HCT116 (cell line): ENCODE measurements around the gene ADORA1. TPM values are rescaled to one million over a fixed set of nuclear protein-coding genes. Genes with fewer than 3 reads are reported as not detected.

Source experiments
- ATAC-seq: fragments of 200-7000 bp; cut with Tn5 transposase; 2 replicates; pipeline ENCODE4 v1.9.1; 2020; ENCODE audit warnings: mild to moderate bottlenecking, moderate library complexity
- BruUV-seq: library from RNA; stranded (reverse); fragments of 400-500 nt; replicated peaks from 2 replicates; lab custom pipeline; 2021; lab: Mats Ljungman, UMichigan
- CTCF ChIA-PET: fragments of 300-600 bp; sonication (Branson Sonifier 250); formaldehyde crosslinking; loops from one replicate; lab custom pipeline; 2021; ENCODE audit warnings: antibody characterized with exemption; lab: Charles Lee
- POLR2A ChIA-PET: fragments of 300-600, 350-600 bp; sonication (Branson Sonifier 250); formaldehyde crosslinking; loops from one replicate; lab custom pipeline; 2021; ENCODE audit warnings: antibody characterized with exemption; lab: Charles Lee
- RAD21 ChIA-PET, 2 experiments: fragments of 300-600 bp; sonication (Branson Sonifier 250); formaldehyde crosslinking; loops; one replicate each; lab custom pipeline; 2023; ENCODE audit warnings: low total read pairs in 2 of 2; ENCODE audit not compliant: uncharacterized antibody in 2 of 2, unreplicated experiment in 2 of 2, low non-redundant PET in 1 of 2; lab: Charles Lee
- DNase-seq: peaks from one replicate; pipeline ENCODE4 v3.0.0-alpha.2; 2010; ENCODE audit warnings: low read depth, low spot score
- H2AFZ ChIP-seq: fragments of 200-600 bp; shearing (Covaris generic), sonication (generic); 2 replicates; pipeline ENCODE4 v1.6.1; 2017; ENCODE audit warnings: low read depth, mixed run types, mixed read lengths, antibody characterized with exemption, low read length; ENCODE audit not compliant: poor library complexity, severe bottlenecking
- H3K27ac ChIP-seq: 2 replicates; pipeline ENCODE4 v1.5.1; 2012; ENCODE audit warnings: low read depth, low read length
- H3K27me3 ChIP-seq: fragments of 200-600 bp; sonication (generic); 2 replicates; pipeline ENCODE4 v1.6.1; 2016; ENCODE audit warnings: mixed run types, low read length, mixed read lengths; ENCODE audit not compliant: insufficient read depth
- H3K36me3 ChIP-seq, 2 experiments: fragments of 200-500 bp in 1 of 2; fragments of 200-600 bp in 1 of 2; sonication (Bioruptor generic) in 1 of 2; sonication (generic) in 1 of 2; 2 replicates each; pipeline versions ENCODE4 v1.5.1 to v1.6.1; 2014 to 2016; ENCODE audit warnings: low read length in 2 of 2, inconsistent platforms in 1 of 2, mixed read lengths in 1 of 2, mixed run types in 1 of 2; ENCODE audit not compliant: insufficient read depth in 2 of 2, control insufficient read depth in 1 of 2
- H3K4me1 ChIP-seq, 2 experiments: fragments of 200-600 bp in 1 of 2; sonication (generic) in 1 of 2; 2 replicates each; pipeline versions ENCODE4 v1.5.1 to v1.6.1; 2012 to 2017; ENCODE audit warnings: low read length in 2 of 2, inconsistent platforms in 1 of 2, mild to moderate bottlenecking in 1 of 2, mixed read lengths in 1 of 2, mixed run types in 1 of 2, moderate library complexity in 1 of 2; ENCODE audit not compliant: insufficient read depth in 2 of 2, control insufficient read depth in 1 of 2
- H3K4me2 ChIP-seq: fragments of 200-600 bp; sonication (generic); 2 replicates; pipeline ENCODE4 v1.6.1; 2017; ENCODE audit warnings: mixed run types, low read length, mixed read lengths
- H3K4me3 ChIP-seq, 2 experiments: fragments of 200-600 bp in 1 of 2; sonication (generic) in 1 of 2; replicated peaks in 1 of 2; 2 replicates each; pipeline ENCODE4 v1.5.1; 2011 to 2016; ENCODE audit warnings: low read length in 2 of 2, control low read depth in 1 of 2, low read depth in 1 of 2, mild to moderate bottlenecking in 1 of 2, mixed read lengths in 1 of 2, mixed run types in 1 of 2
- H3K79me2 ChIP-seq: fragments of 200-600 bp; sonication (generic); 2 replicates; pipeline ENCODE4 v1.6.1; 2017; ENCODE audit warnings: mild to moderate bottlenecking, mixed run types, low read length, moderate library complexity, mixed read lengths; ENCODE audit not compliant: insufficient read depth
- H3K9ac ChIP-seq: fragments of 200-600 bp; sonication (generic); 2 replicates; pipeline ENCODE4 v1.6.1; 2016; ENCODE audit warnings: low read length, mixed read lengths
- H3K9me2 ChIP-seq: fragments of 200-600 bp; sonication (generic), shearing (Covaris generic); 2 replicates; pipeline ENCODE4 v1.6.1; 2017; ENCODE audit warnings: mixed run types, mild to moderate bottlenecking, moderate library complexity; ENCODE audit not compliant: insufficient read depth
- H3K9me3 ChIP-seq, 2 experiments: fragments of 200-500 bp in 1 of 2; fragments of 200-600 bp in 1 of 2; sonication (Bioruptor generic) in 1 of 2; sonication (generic) in 1 of 2; 2 replicates each; pipeline ENCODE4 v1.6.1; 2014 to 2017; ENCODE audit warnings: low read length in 2 of 2, mixed read lengths in 2 of 2, inconsistent platforms in 1 of 2, low read depth in 1 of 2, mild to moderate bottlenecking in 1 of 2, mixed run types in 1 of 2, moderate library complexity in 1 of 2; ENCODE audit not compliant: control insufficient read depth in 1 of 2, insufficient read depth in 1 of 2
- H4K20me1 ChIP-seq: fragments of 200-600 bp; sonication (generic), shearing (Covaris generic); 2 replicates; pipeline ENCODE4 v1.6.1; 2017; ENCODE audit warnings: mixed run types, mild to moderate bottlenecking, moderate library complexity; ENCODE audit not compliant: insufficient read depth
- ATF3 ChIP-seq: IDR thresholded peaks from 2 replicates; pipeline ENCODE4 v1.6.1; 2012
- CTCF ChIP-seq, 3 experiments: fragments of 200-600 bp in 1 of 3; sonication (generic) in 1 of 3; IDR thresholded peaks in 2 of 3; conservative IDR thresholded peaks in 1 of 3; 2 replicates each; pipeline ENCODE4 v1.5.1; 2012 to 2017; ENCODE audit warnings: low read depth in 2 of 3, low read length in 2 of 3, antibody characterized with exemption in 1 of 3, borderline replicate concordance in 1 of 3, control low read depth in 1 of 3, mild to moderate bottlenecking in 1 of 3, mixed read lengths in 1 of 3, mixed run types in 1 of 3, moderate library complexity in 1 of 3; ENCODE audit not compliant: insufficient read depth in 1 of 3
- EGR1 ChIP-seq: IDR thresholded peaks from 2 replicates; pipeline ENCODE4 v1.6.1; 2012; ENCODE audit warnings: low read depth
- ELF1 ChIP-seq: IDR thresholded peaks from 2 replicates; pipeline ENCODE4 v1.6.1; 2012; ENCODE audit warnings: low read depth, borderline replicate concordance
- EZH2 ChIP-seq: fragments of 200-600 bp; sonication (generic); IDR thresholded peaks from 2 replicates; pipeline ENCODE4 v1.6.1; 2017; ENCODE audit warnings: antibody characterized with exemption, mixed run types
- JUND ChIP-seq: IDR thresholded peaks from 2 replicates; pipeline ENCODE4 v1.6.1; 2012
- MAX ChIP-seq: IDR thresholded peaks from 2 replicates; pipeline ENCODE4 v1.6.1; 2012
- POLR2A ChIP-seq: IDR thresholded peaks from 2 replicates; pipeline ENCODE4 v1.7.0; 2011; ENCODE audit warnings: borderline replicate concordance; ENCODE audit not compliant: insufficient read depth, insufficient read length; ENCODE audit errors: extremely low read depth
- RAD21 ChIP-seq: IDR thresholded peaks from 2 replicates; pipeline ENCODE4 v1.6.1; 2012; ENCODE audit warnings: low read depth, mild to moderate bottlenecking
- REST ChIP-seq: IDR thresholded peaks from 2 replicates; pipeline ENCODE4 v1.6.1; 2012; ENCODE audit warnings: low read depth
- SIN3A ChIP-seq: IDR thresholded peaks from 2 replicates; pipeline ENCODE4 v1.6.1; 2012; ENCODE audit warnings: low read depth
- SRF ChIP-seq: IDR thresholded peaks from 2 replicates; pipeline ENCODE4 v1.6.1; 2012; ENCODE audit warnings: low read depth
- YY1 ChIP-seq: IDR thresholded peaks from 2 replicates; pipeline ENCODE4 v1.6.1; 2011; ENCODE audit warnings: low read length, low read depth, moderate library complexity, mild to moderate bottlenecking; ENCODE audit not compliant: insufficient replicate concordance; ENCODE audit errors: extremely low read depth
- ZBTB33 ChIP-seq: IDR thresholded peaks from 2 replicates; pipeline ENCODE4 v1.6.1; 2011; ENCODE audit warnings: mild to moderate bottlenecking, low read length, moderate library complexity; ENCODE audit not compliant: insufficient replicate concordance; ENCODE audit errors: extremely low read depth
- ZFX ChIP-seq: fragments of 450-650 bp; IDR thresholded peaks from 2 replicates; pipeline ENCODE4 v1.6.1; 2017
- ZNF274 ChIP-seq: fragments of 200-500 bp; sonication (Bioruptor generic); IDR thresholded peaks from 2 replicates; pipeline ENCODE4 v1.6.1; 2014; ENCODE audit warnings: mild to moderate bottlenecking, low read depth, low read length, inconsistent platforms
- intact Hi-C: fragments of 100-400 bp; cut with micrococcal nuclease; formaldehyde crosslinking; loops from 2 replicates; pipeline ENCODE4 v1.10.0; 2022
- total RNA-seq: library from RNA; stranded (reverse); gene quantifications from one replicate; pipeline ENCODE4 v1.2.1, GENCODE V29; 2021; ENCODE audit not compliant: unreplicated experiment

The ADORA1 gene
- total RNA-seq, 1 experiment from 2014 or later: 2.8 TPM

- ChIA-PET RAD21 (no interaction called here), POLR2A (no interaction called here), CTCF (no interaction called here)
- Histone ChIP-seq H3K27ac (no peak overlapping the region), H3K9me3 (peaks cover 13 to 14% of the 10 kb centered on the region in 2 experiments; a peak in 3 of 4 replicates), H4K20me1 (no peaks in the 10 kb centered on the region), H3K4me3 (no peak overlapping the region), H3K36me3 (no peaks in the 10 kb centered on the region), H3K4me2 (no peak overlapping the region), H2AFZ (no peak overlapping the region), H3K9ac (no peak overlapping the region), H3K9me2 (no peaks in the 10 kb centered on the region), H3K27me3 (no peaks in the 10 kb centered on the region), H3K4me1 (peaks cover 0 to 6% of the 10 kb centered on the region in 2 experiments; a peak in 2 of 4 replicates), H3K79me2 (no peaks in the 10 kb centered on the region)
- DNase-seq: no peak
- no peak for ATAC-seq
- intact Hi-C loops: no loop called here
- BruUV-seq: no TSS peak
- TF ChIP-seq ZBTB33: no peak
- no peak for TF ChIP-seq EGR1
- TF ChIP-seq SRF: no peak
- no peak for TF ChIP-seq SIN3A
- no peak for TF ChIP-seq MAX
- no peak for TF ChIP-seq ELF1
- no peak for TF ChIP-seq YY1
- TF ChIP-seq EZH2: no peak
- no peak for TF ChIP-seq POLR2A
- TF ChIP-seq ATF3: no peak
- no peak for TF ChIP-seq RAD21
- no peak for TF ChIP-seq ZNF274
- no peak for TF ChIP-seq REST
- no peak for TF ChIP-seq JUND
- no peak for TF ChIP-seq CTCF (IDR thresholded peaks at IDR 0.05 in 2 of 3, conservative IDR thresholded peaks at IDR 0.05 in 1 of 3; ENCODE audit: borderline replicate concordance in 1 of 3, insufficient read depth in 1 of 3, low read depth in 2 of 3, low read length in 2 of 3)
- TF ChIP-seq ZFX: no peak
These were observed 30.5 kb upstream of the ADORA1 start for GRCh38 chr1:203097001-203097400.
